ENCODE data around the gene ST6GAL1. TPM values are rescaled to one million over a fixed set of nuclear protein-coding genes. Genes with fewer than 3 reads are reported as not detected.

Gene ST6GAL1
- total and polyA plus RNA-seq, 10 of the 15 experiments (the other 5 are each of a cell fraction or from before 2014, with no cell fraction given): 74.2 to 248 (median 149) TPM

GRCh38 chr3:187103251-187103650, 172.9 kb downstream of the ST6GAL1 start:
- Histone ChIP-seq H3K9ac (ENCODE audit: control insufficient read depth, insufficient read depth, low read length) (no peak overlapping the region), H3K4me3 (no peak overlapping the region), H3K36me3 (ENCODE audit: control insufficient read depth in 2 of 2, insufficient read depth in 2 of 2, low read length in 1 of 2) (no peaks in the 10 kb centered on the region), H3K4me1 (ENCODE audit: control insufficient read depth, insufficient read depth, low read length) (0 out of 2 replicates have a peak, but pooled peaks cover 5% of the 10 kb centered on the region), H3K9me3 (replicated peaks; ENCODE audit: control insufficient read depth, insufficient read depth, low read length) (no peaks in the 10 kb centered on the region; the same call in 2 of the 3 replicates), H4K20me1 (ENCODE audit: control insufficient read depth, insufficient read depth) (no peaks in the 10 kb centered on the region), H3K27ac (ENCODE audit: control insufficient read depth, insufficient read depth) (no peak overlapping the region), H3K79me2 (ENCODE audit: control insufficient read depth, insufficient read depth, low read length) (no peaks in the 10 kb centered on the region), H3K4me2 (ENCODE audit: control insufficient read depth, insufficient read depth) (no peak overlapping the region), H3K27me3 (replicated peaks in 1 of 2; ENCODE audit: control insufficient read depth in 2 of 2, insufficient read depth in 2 of 2, low read length in 1 of 2) (no peaks in the 10 kb centered on the region), H2AFZ (ENCODE audit: control insufficient read depth, low read depth, low read length) (no peak overlapping the region)
- POLR2A ChIA-PET: no interaction called here
- CTCF ChIA-PET: interaction anchor here (1.2 to 4.9 kb wide), 3 partner anchors 9 to 117 kb away, joined by 5 to 45 read pairs (median 11); no protein-coding TSS in a partner anchor
- RAD21 ChIA-PET (ENCODE audit: unreplicated experiment): interaction anchor here (0.8 to 1.0 kb wide), 2 partner anchors 10 to 47 kb away, joined by 3 read pairs; no protein-coding TSS in a partner anchor
- SMC1A ChIA-PET (ENCODE audit: uncharacterized antibody, unreplicated experiment): interaction anchor here (1.6 kb wide), 1 partner anchor 10 kb away, joined by 6 read pairs; no protein-coding TSS in a partner anchor
- no TSS peak for BruUV-seq (replicated peaks)
- TF ChIP-seq CBX5 (IDR thresholded peaks at IDR 0.05; ENCODE audit: low read depth): no peak
- TF ChIP-seq SREBF1 (IDR thresholded peaks at IDR 0.05; ENCODE audit: low read length): no peak
- TF ChIP-seq PML (IDR thresholded peaks at IDR 0.05; ENCODE audit: low read length): no peak
- no peak for TF ChIP-seq GABPA (IDR thresholded peaks at IDR 0.05; ENCODE audit: low read depth)
- no peak for TF ChIP-seq LARP7 (IDR thresholded peaks at IDR 0.05)
- no peak for TF ChIP-seq KLF5 (IDR thresholded peaks at IDR 0.05; ENCODE audit: partially characterized antibody)
- TF ChIP-seq ZNF274 (IDR thresholded peaks at IDR 0.05; ENCODE audit: insufficient read depth, insufficient read length): no peak
- TF ChIP-seq EED (IDR thresholded peaks at IDR 0.05; ENCODE audit: low read depth): no peak
- TF ChIP-seq NFXL1 (IDR thresholded peaks at IDR 0.05; ENCODE audit: borderline replicate concordance): no peak
- no peak for TF ChIP-seq E2F4 (IDR thresholded peaks at IDR 0.05; ENCODE audit: low read depth, low read length)
- TF ChIP-seq NFYA (IDR thresholded peaks at IDR 0.05; ENCODE audit: borderline replicate concordance, low read depth, low read length): no peak
- TF ChIP-seq MTA3 (IDR thresholded peaks at IDR 0.05; ENCODE audit: borderline replicate concordance, low read length): no peak
- no peak for TF ChIP-seq MLLT1 (IDR thresholded peaks at IDR 0.05)
- TF ChIP-seq IRF4 (IDR thresholded peaks at IDR 0.05; ENCODE audit: low read depth, low read length): no peak
- TF ChIP-seq ATF7 (IDR thresholded peaks at IDR 0.05; ENCODE audit: low read depth): no peak
- no peak for TF ChIP-seq TCF12 (IDR thresholded peaks at IDR 0.05; ENCODE audit: low read depth, low read length)
- TF ChIP-seq EP300 (IDR thresholded peaks at IDR 0.05; ENCODE audit: borderline replicate concordance in 1 of 2, control insufficient read depth in 1 of 2, low read depth in 2 of 2, low read length in 2 of 2): no peak
- intact Hi-C loops (cut with micrococcal nuclease; ENCODE audit: unreplicated experiment) (no loop called here), in situ Hi-C loops (cut with MboI) (no loop called here)
- DNase-seq (ENCODE audit: low read depth, low spot score): no peak
- 97% methylated on average over 5 of the region's 5 CpGs for WGBS (ENCODE audit: insufficient coverage, insufficient replicate concordance, low lambda C conversion rate, missing lambda C conversion rate)
- ATAC-seq: no peak
- FAIRE-seq: no peak

Data from GM12878 (cell line).